ENCODE measurements around the gene ODAPH. TPM values are rescaled to one million over a fixed set of nuclear protein-coding genes. Genes with fewer than 3 reads are reported as not detected.

Gene ODAPH
- total and polyA plus RNA-seq, 2 experiments from 2014 or later, result 0.16 to 0.24 TPM

- no peaks in the 10 kb centered on the region for H3K36me3 ChIP-seq
- no peak overlapping the region for H3K4me3 ChIP-seq
- no peaks in the 10 kb centered on the region for H3K4me1 ChIP-seq (ENCODE audit: low read depth)
- no peak for TF ChIP-seq CTCF (IDR thresholded peaks at IDR 0.05; ENCODE audit: low read depth, low read length)
- DNase-seq (ENCODE audit: low read depth in 1 of 2, low spot score in 1 of 2), result no peak
- H3K27me3 ChIP-seq, result no peaks in the 10 kb centered on the region
- H3K9me3 ChIP-seq (ENCODE audit: low read depth), result no peaks in the 10 kb centered on the region
- no peak overlapping the region for H3K27ac ChIP-seq
These were observed 1.8 kb downstream of the ODAPH start for GRCh38 chr4:75557696-75558095.

GRCh38 chr4:75561789-75562188 lies 5.9 kb downstream of the ODAPH start:
- Histone ChIP-seq H3K36me3 (no peaks in the 10 kb centered on the region), H3K27ac (no peak overlapping the region), H3K4me3 (no peak overlapping the region), H3K9me3 (ENCODE audit: low read depth) (no peaks in the 10 kb centered on the region), H3K27me3 (no peaks in the 10 kb centered on the region), H3K4me1 (ENCODE audit: low read depth) (no peaks in the 10 kb centered on the region)
- peak; percentile 13 to 32 for DNase-seq (ENCODE audit: low read depth in 1 of 2, low spot score in 1 of 2)
- no peak for TF ChIP-seq CTCF (IDR thresholded peaks at IDR 0.05; ENCODE audit: low read depth, low read length)

- Histone ChIP-seq H3K27me3 (no peaks in the 10 kb centered on the region), H3K36me3 (no peaks in the 10 kb centered on the region), H3K4me3 (no peak overlapping the region), H3K9me3 (ENCODE audit: low read depth) (no peaks in the 10 kb centered on the region), H3K27ac (no peak overlapping the region), H3K4me1 (ENCODE audit: low read depth) (no peaks in the 10 kb centered on the region)
- no peak for TF ChIP-seq CTCF (IDR thresholded peaks at IDR 0.05; ENCODE audit: low read depth, low read length)
- DNase-seq (ENCODE audit: low read depth in 1 of 2, low spot score in 1 of 2), result no peak
These were observed 8.2 kb downstream of the ODAPH start for GRCh38 chr4:75564023-75564422.

- Histone ChIP-seq H3K27ac (no peak overlapping the region), H3K9me3 (ENCODE audit: low read depth) (no peaks in the 10 kb centered on the region), H3K4me1 (ENCODE audit: low read depth) (no peaks in the 10 kb centered on the region), H3K4me3 (no peak overlapping the region), H3K36me3 (no peaks in the 10 kb centered on the region), H3K27me3 (no peaks in the 10 kb centered on the region)
- no peak for DNase-seq (ENCODE audit: low read depth in 1 of 2, low spot score in 1 of 2)
- TF ChIP-seq CTCF (IDR thresholded peaks at IDR 0.05; ENCODE audit: low read depth, low read length), result no peak
These were observed 9.6 kb downstream of the ODAPH start for GRCh38 chr4:75565481-75565880.

- Histone ChIP-seq H3K4me3 (no peak overlapping the region), H3K4me1 (ENCODE audit: low read depth) (no peaks in the 10 kb centered on the region), H3K36me3 (no peaks in the 10 kb centered on the region), H3K9me3 (ENCODE audit: low read depth) (no peaks in the 10 kb centered on the region), H3K27ac (no peak overlapping the region), H3K27me3 (peaks cover 3% of the 10 kb centered on the region)
- TF ChIP-seq CTCF (IDR thresholded peaks at IDR 0.05; ENCODE audit: low read depth, low read length), result no peak
- no peak for DNase-seq (ENCODE audit: low read depth in 1 of 2, low spot score in 1 of 2)
These were observed 11.0 kb downstream of the ODAPH start for GRCh38 chr4:75566911-75567310.

- no peak for DNase-seq (ENCODE audit: low read depth in 1 of 2, low spot score in 1 of 2)
- no peaks in the 10 kb centered on the region for H3K9me3 ChIP-seq (ENCODE audit: low read depth)
- no peak overlapping the region for H3K27ac ChIP-seq
- no peak overlapping the region for H3K4me3 ChIP-seq
- TF ChIP-seq CTCF (IDR thresholded peaks at IDR 0.05; ENCODE audit: low read depth, low read length), result no peak
- H3K27me3 ChIP-seq, result peaks cover 11% of the 10 kb centered on the region
- H3K36me3 ChIP-seq, result no peaks in the 10 kb centered on the region
- H3K4me1 ChIP-seq (ENCODE audit: low read depth), result no peaks in the 10 kb centered on the region
These were observed 11.9 kb downstream of the ODAPH start for GRCh38 chr4:75567725-75568124.
